Omental fat pad (tissue), 4 donors: Measurements from ENCODE around the gene FOLR3. TPM values are rescaled to one million over a fixed set of nuclear protein-coding genes. Genes with fewer than 3 reads are reported as not detected.
"Not testable (repeated sequence)": the region's sequence is repeated elsewhere in the genome, so short reads cannot be mapped to it uniquely, and the experiment has no call there.

Experiments used
- ATAC-seq: fragments of 150-250 bp; one replicate; pipeline ENCODE4 v1.9.1; 2016; ENCODE audit warnings: mild to moderate bottlenecking, moderate library complexity; ENCODE audit not compliant: low FRiP score
- DNase-seq: peaks from one replicate; pipeline ENCODE4 v3.0.0-alpha.2; 2019; ENCODE audit warnings: low spot score
- CTCF ChIP-seq, 3 donors: fragments of 450-650 bp; IDR thresholded peaks; one replicate each; pipeline ENCODE4 v1.5.1; 2016 to 2017; ENCODE audit warnings: antibody characterized with exemption in 3 of 3, mild to moderate bottlenecking in 3 of 3, moderate library complexity in 2 of 3
- total RNA-seq, 4 donors: library from RNA; depleted of rRNA; stranded (reverse); fragments of >200 nt; gene quantifications; one replicate each; pipeline ENCODE4 v1.1.0, GENCODE V29; 2016

Gene FOLR3
- total RNA-seq, 4 donors from 2014 or later = 25.7 TPM; not detected in 3

GRCh38 chr11:72160319-72160718 is 24.8 kb downstream of the FOLR3 start:
- ATAC-seq (no peak), DNase-seq (no peak)
- TF ChIP-seq CTCF (IDR thresholded peaks at IDR 0.05) = no peak

- TF ChIP-seq CTCF (IDR thresholded peaks at IDR 0.05) = no peak
- no peak for DNase-seq
- ATAC-seq = no peak
Measured at GRCh38 chr11:72162891-72163492, 27.5 kb downstream of the FOLR3 start.

GRCh38 chr11:72164187-72164586 is 28.7 kb downstream of the FOLR3 start:
- DNase-seq, ATAC-seq: not testable (repeated sequence)

- not testable (repeated sequence) for ATAC-seq, DNase-seq
Measured at GRCh38 chr11:72169046-72169555, 33.6 kb downstream of the FOLR3 start.

- not testable (repeated sequence) for ATAC-seq
Measured at GRCh38 chr11:72169754-72170153, 34.2 kb downstream of the FOLR3 start.

GRCh38 chr11:72172043-72172442 is 36.5 kb downstream of the FOLR3 start:
- ATAC-seq, DNase-seq: not testable (repeated sequence)

More at GRCh38 chr11:72169754-72170153, 34.2 kb downstream of the FOLR3 start:
- DNase-seq = not testable (repeated sequence)

- DNase-seq (no peak), ATAC-seq (no peak)
- no peak for TF ChIP-seq CTCF (IDR thresholded peaks at IDR 0.05)
Measured at GRCh38 chr11:72173291-72173690, 37.8 kb downstream of the FOLR3 start.

- ATAC-seq (no peak), DNase-seq (no peak)
- no peak for TF ChIP-seq CTCF (IDR thresholded peaks at IDR 0.05)
Measured at GRCh38 chr11:72174302-72175070, 39.0 kb downstream of the FOLR3 start.

- no peak for TF ChIP-seq CTCF (IDR thresholded peaks at IDR 0.05)
- ATAC-seq (no peak), DNase-seq (no peak)
Measured at GRCh38 chr11:72177656-72178055, 42.1 kb downstream of the FOLR3 start.
